Neuronal stem cell (in vitro differentiated cells): Measurements from ENCODE around the gene RMND5A.
"Not testable (repeated sequence)": the region's sequence is repeated elsewhere in the genome, so short reads cannot be mapped to it uniquely, and the experiment has no call there.

ENCODE experiments used
- DNase-seq: peaks from one replicate; pipeline ENCODE4 v3.0.0-alpha.2; 2013; ENCODE audit warnings: low spot score
- H2AFZ ChIP-seq: one replicate; pipeline ENCODE4 v1.6.1; 2013; ENCODE audit warnings: mild to moderate bottlenecking, low read length, inconsistent platforms
- H2AK5ac ChIP-seq: 2 replicates; pipeline ENCODE4 v1.6.1; 2013; ENCODE audit warnings: low read depth, mild to moderate bottlenecking, inconsistent platforms, low read length, moderate library complexity, mixed read lengths
- H2BK120ac ChIP-seq: 2 replicates; pipeline ENCODE4 v1.6.1; 2013; ENCODE audit warnings: low read depth, mild to moderate bottlenecking, inconsistent platforms, low read length, moderate library complexity, mixed read lengths
- H2BK12ac ChIP-seq: one replicate; pipeline ENCODE4 v1.6.1; 2013; ENCODE audit warnings: low read length, inconsistent platforms
- H2BK15ac ChIP-seq: 2 replicates; pipeline ENCODE4 v1.6.1; 2013; ENCODE audit warnings: mild to moderate bottlenecking, low read length, inconsistent platforms, mixed read lengths
- H2BK5ac ChIP-seq: one replicate; pipeline ENCODE4 v1.6.1; 2013; ENCODE audit warnings: inconsistent platforms, mild to moderate bottlenecking, low read length, moderate library complexity
- H3K14ac ChIP-seq: one replicate; pipeline ENCODE4 v1.6.1; 2013; ENCODE audit warnings: low read length, inconsistent platforms
- H3K18ac ChIP-seq: 2 replicates; pipeline ENCODE4 v1.6.1; 2013; ENCODE audit warnings: low read length, inconsistent platforms
- H3K23ac ChIP-seq: 2 replicates; pipeline ENCODE4 v1.6.1; 2013; ENCODE audit warnings: low read depth, mild to moderate bottlenecking, mixed read lengths, low read length, inconsistent platforms; ENCODE audit not compliant: poor library complexity
- H3K27ac ChIP-seq: replicated peaks from 3 replicates; pipeline ENCODE4 v1.5.1; 2013; ENCODE audit warnings: low read length, inconsistent platforms
- H3K27me3 ChIP-seq, 3 experiments: 2 replicates each; pipeline ENCODE4 v1.6.1; 2013; ENCODE audit warnings: low read length in 3 of 3, mild to moderate bottlenecking in 2 of 3, inconsistent platforms in 1 of 3, low read depth in 1 of 3, mixed read lengths in 1 of 3, moderate library complexity in 1 of 3; ENCODE audit not compliant: control insufficient read depth in 3 of 3, insufficient read depth in 3 of 3
- H3K36me3 ChIP-seq, 2 donors: replicated peaks in 1 of 2; 2 replicates each; pipeline ENCODE4 v1.6.1; 2013; ENCODE audit warnings: low read length in 2 of 2; ENCODE audit not compliant: control insufficient read depth in 2 of 2, insufficient read depth in 2 of 2
- H3K4ac ChIP-seq: 2 replicates; pipeline ENCODE4 v1.6.1; 2013; ENCODE audit warnings: inconsistent platforms, mild to moderate bottlenecking, low read length, moderate library complexity
- H3K4me1 ChIP-seq, 2 donors: 1 replicate in 1 of 2; 2 replicates in 1 of 2; pipeline ENCODE4 v1.6.1; 2013; ENCODE audit warnings: low read length in 2 of 2, low read depth in 1 of 2; ENCODE audit not compliant: control insufficient read depth in 2 of 2, insufficient read depth in 1 of 2
- H3K4me2 ChIP-seq: one replicate; pipeline ENCODE4 v1.6.1; 2013; ENCODE audit warnings: mild to moderate bottlenecking, low read length, inconsistent platforms; ENCODE audit not compliant: insufficient read depth, poor library complexity, severe bottlenecking
- H3K4me3 ChIP-seq, 2 donors: 2 replicates each; pipeline ENCODE4 v1.5.1; 2013; ENCODE audit warnings: low read length in 2 of 2, mild to moderate bottlenecking in 2 of 2, inconsistent platforms in 1 of 2, moderate library complexity in 1 of 2
- H3K79me1 ChIP-seq: one replicate; pipeline ENCODE4 v1.6.1; 2013; ENCODE audit warnings: low read depth, mild to moderate bottlenecking, inconsistent platforms, low read length, moderate library complexity
- H3K9ac ChIP-seq: one replicate; pipeline ENCODE4 v1.6.1; 2013; ENCODE audit warnings: mild to moderate bottlenecking, low read depth, low read length, inconsistent platforms; ENCODE audit not compliant: poor library complexity
- H3K9me3 ChIP-seq, 2 donors: replicated peaks in 1 of 2; 2 replicates each; pipeline versions ENCODE3 to v1.6.1; 2013; ENCODE audit warnings: low read length in 2 of 2, mild to moderate bottlenecking in 2 of 2, inconsistent platforms in 1 of 2, low read depth in 1 of 2, mixed read lengths in 1 of 2, moderate library complexity in 1 of 2; ENCODE audit not compliant: control insufficient read depth in 2 of 2, insufficient read depth in 1 of 2
- H4K8ac ChIP-seq: one replicate; pipeline ENCODE4 v1.6.1; 2013; ENCODE audit warnings: low read depth, mild to moderate bottlenecking, inconsistent platforms, low read length, moderate library complexity
- H4K91ac ChIP-seq: one replicate; pipeline ENCODE4 v1.6.1; 2013; ENCODE audit warnings: low read length, low read depth, mild to moderate bottlenecking, inconsistent platforms; ENCODE audit not compliant: poor library complexity
- WGBS, 2 donors: extraction: QIAGEN DNeasy Blood & Tissue Kit; methylation state at CpG; one replicate each; pipeline ENCODE4 v1.1.7; 2013; ENCODE audit warnings: missing lambda C conversion rate in 2 of 2, mixed read lengths in 1 of 2; ENCODE audit not compliant: insufficient read length in 2 of 2, insufficient replicate concordance in 1 of 2; ENCODE audit errors: extremely low coverage in 2 of 2; 5-methylcytosine and 5-hydroxymethylcytosine counted together

RMND5A gene

DNA sequence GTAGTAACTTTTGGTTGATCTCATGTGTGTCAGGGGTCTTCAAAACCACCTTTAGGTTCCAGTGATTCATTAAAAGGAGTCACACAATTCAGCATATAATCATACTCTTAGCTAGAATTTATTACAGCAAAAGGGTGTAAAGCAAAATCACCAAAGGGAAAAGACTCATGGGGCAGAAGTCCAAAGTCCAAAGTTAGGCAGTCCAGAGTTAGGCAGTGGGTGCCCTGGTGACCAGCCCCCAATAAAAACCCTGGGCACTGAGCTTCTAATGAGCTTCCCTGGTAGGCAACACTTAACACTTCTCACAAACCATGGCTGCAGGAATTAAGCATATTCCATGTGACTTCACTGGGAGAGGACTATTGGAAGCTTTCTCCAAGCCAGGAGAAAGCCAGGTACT, 19.4 kb downstream of the RMND5A start:
- DNase-seq, H3K23ac ChIP-seq, H3K9me3 ChIP-seq, H3K27ac ChIP-seq, H2BK15ac ChIP-seq, H2BK12ac ChIP-seq, H2AFZ ChIP-seq, H3K4me3 ChIP-seq, H3K4me1 ChIP-seq, H2BK120ac ChIP-seq, H3K79me1 ChIP-seq, H3K14ac ChIP-seq, H3K9ac ChIP-seq, H3K4me2 ChIP-seq, H4K8ac ChIP-seq, H4K91ac ChIP-seq, H3K27me3 ChIP-seq, H3K18ac ChIP-seq, H2BK5ac ChIP-seq, H3K4ac ChIP-seq, H2AK5ac ChIP-seq: not testable (repeated sequence)
- H3K36me3 ChIP-seq, result peaks cover 2 to 17% of the 10 kb centered on the region in 2 donors

DNA sequence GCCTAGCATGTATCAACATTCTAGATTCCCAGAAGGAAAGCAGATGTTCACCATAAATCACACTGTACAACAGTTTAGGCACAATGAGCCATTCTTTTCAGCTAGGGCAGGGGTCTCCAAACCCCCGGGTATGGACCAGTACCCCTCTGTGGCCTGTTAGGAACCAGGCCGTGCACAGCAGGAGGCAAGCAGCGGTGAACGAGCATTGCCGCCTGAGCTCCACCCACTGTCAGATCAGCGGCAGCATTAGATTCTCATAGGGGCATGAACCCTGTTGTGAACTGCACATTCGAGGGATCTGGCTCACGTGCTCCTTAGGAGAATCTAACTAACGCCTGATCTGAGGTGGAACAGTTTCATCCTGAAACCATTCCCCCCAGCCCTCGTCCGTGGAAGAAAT, 19.8 kb downstream of the RMND5A start:
- not testable (repeated sequence) for H3K9ac ChIP-seq, H2BK12ac ChIP-seq, DNase-seq, H3K4ac ChIP-seq, H4K8ac ChIP-seq, H3K14ac ChIP-seq, H2BK5ac ChIP-seq, H3K4me3 ChIP-seq, H2BK15ac ChIP-seq, H3K4me1 ChIP-seq, H2AFZ ChIP-seq, H3K79me1 ChIP-seq, H3K4me2 ChIP-seq, H3K9me3 ChIP-seq, H2AK5ac ChIP-seq, H3K27ac ChIP-seq, H3K18ac ChIP-seq, H4K91ac ChIP-seq, H3K23ac ChIP-seq, H2BK120ac ChIP-seq, H3K27me3 ChIP-seq
- H3K36me3 ChIP-seq, result peaks cover 2 to 19% of the 10 kb centered on the region in 2 donors
- WGBS, 2 donors, result no CpG with 5 or more reads among the region's 11 CpGs

DNA sequence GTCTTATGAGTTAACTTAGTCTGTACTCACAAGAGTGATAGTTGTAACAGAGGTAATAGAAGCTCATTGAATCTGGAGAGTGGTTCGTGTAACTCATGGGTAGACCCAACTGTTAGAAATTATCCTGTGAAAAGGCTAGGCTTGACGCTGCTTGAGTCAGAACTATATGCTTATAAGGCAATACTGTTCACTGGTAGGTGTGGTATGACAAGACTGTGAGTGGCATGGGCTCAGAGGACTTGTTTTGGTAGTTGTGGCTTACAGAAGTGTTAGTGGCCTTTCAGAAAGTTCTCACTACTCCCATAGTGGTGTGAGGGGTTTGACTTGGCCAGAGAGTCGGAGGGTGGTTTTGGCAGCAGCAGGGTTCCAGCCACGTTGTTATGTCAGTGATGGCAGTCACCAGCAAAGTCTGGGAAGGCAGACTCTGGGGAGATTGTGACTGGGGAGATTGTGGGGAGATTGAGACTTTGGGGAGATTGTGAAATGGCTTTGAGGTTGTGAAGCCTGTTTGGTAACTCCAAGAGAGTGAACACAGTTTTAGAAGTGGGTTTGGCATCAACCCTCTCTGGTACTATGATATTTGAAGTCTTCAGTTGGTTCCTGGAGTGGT, 21.9 kb downstream of the RMND5A start:
- peaks cover 2 to 35% of the 10 kb centered on the region in 2 donors for H3K36me3 ChIP-seq
- H3K23ac ChIP-seq, H2BK12ac ChIP-seq, H2BK120ac ChIP-seq, H3K9me3 ChIP-seq, H4K91ac ChIP-seq, H3K27me3 ChIP-seq, H2BK5ac ChIP-seq, H3K4me3 ChIP-seq, H2AK5ac ChIP-seq, H3K4me1 ChIP-seq, H3K4ac ChIP-seq, H3K4me2 ChIP-seq, H2BK15ac ChIP-seq, H2AFZ ChIP-seq, DNase-seq, H3K27ac ChIP-seq, H3K9ac ChIP-seq, H3K79me1 ChIP-seq, H4K8ac ChIP-seq, H3K14ac ChIP-seq, H3K18ac ChIP-seq: not testable (repeated sequence)
- whole genome bisulfite sequencing, 2 donors, result no CpG with 5 or more reads among the region's 4 CpGs

DNA sequence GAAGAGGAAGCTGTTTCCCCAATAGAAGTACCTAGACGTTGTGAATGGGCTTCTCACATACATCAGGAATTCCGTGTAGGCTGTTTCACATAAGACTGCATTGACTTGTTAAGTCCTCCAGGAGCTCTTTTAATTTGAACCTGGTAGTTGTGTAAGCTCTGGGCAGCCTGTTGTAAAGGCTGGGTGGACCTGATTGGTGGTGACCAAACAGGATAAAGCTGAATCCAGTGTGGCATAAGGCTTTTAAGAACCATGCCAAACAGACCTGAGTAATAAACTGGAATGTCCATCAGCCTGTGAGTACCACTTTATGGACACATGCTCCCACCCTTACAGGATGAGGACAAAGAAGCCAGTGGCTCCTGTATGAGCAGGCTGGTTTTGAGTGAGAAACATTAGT, 24.1 kb downstream of the RMND5A start:
- H3K9ac ChIP-seq, result no peak overlapping the region
- H2AK5ac ChIP-seq, result no peak overlapping the region
- WGBS, 2 donors, result no CpG with 5 or more reads among the region's 2 CpGs
- H2BK120ac ChIP-seq, result no peak overlapping the region
- DNase-seq, result no peak
- no peak overlapping the region for H3K4me3 ChIP-seq
- H3K36me3 ChIP-seq, result peaks cover 2 to 35% of the 10 kb centered on the region in 2 donors
- H3K4ac ChIP-seq, result no peak overlapping the region
- H3K9me3 ChIP-seq, result peaks cover 0 to 6% of the 10 kb centered on the region in 2 donors
- H3K27ac ChIP-seq, result no peak overlapping the region
- H3K79me1 ChIP-seq, result peaks cover 2% of the 10 kb centered on the region
- H2BK5ac ChIP-seq, result no peak overlapping the region
- no peak overlapping the region for H3K14ac ChIP-seq
- H3K4me2 ChIP-seq, result no peak overlapping the region
- no peak overlapping the region for H2BK15ac ChIP-seq
- H2AFZ ChIP-seq, result no peak overlapping the region
- no peak overlapping the region for H4K8ac ChIP-seq
- H2BK12ac ChIP-seq, result no peak overlapping the region
- no peak overlapping the region for H3K18ac ChIP-seq
- H4K91ac ChIP-seq, result no peak overlapping the region
- no peak overlapping the region for H3K23ac ChIP-seq
- H3K4me1 ChIP-seq, result peaks cover 0 to 6% of the 10 kb centered on the region in 2 donors
- no peaks in the 10 kb centered on the region for H3K27me3 ChIP-seq
